ENCODE data around the gene CALML3. TPM values are rescaled to one million over a fixed set of nuclear protein-coding genes. Genes with fewer than 3 reads are reported as not detected.

Gene CALML3
- total and polyA plus RNA-seq, 2 donors: 142 to 144 TPM

GRCh38 chr10:5547931-5548660 is 23.3 kb downstream of the CALML3 start:
- H3K36me3 ChIP-seq (ENCODE audit: control insufficient read depth in 2 of 2, insufficient read depth in 2 of 2, low read length in 1 of 2): no peaks in the 10 kb centered on the region
- H3K4me1 ChIP-seq (ENCODE audit: control insufficient read depth in 2 of 2, insufficient read depth in 2 of 2, low read length in 2 of 2): peaks cover 6 to 63% of the 10 kb centered on the region in 2 donors
- WGBS: 68% methylated on average over 16 of the region's 16 CpGs
- H3K9me3 ChIP-seq (ENCODE audit: control insufficient read depth in 2 of 2, insufficient read depth in 1 of 2, low read length in 1 of 2): no peaks in the 10 kb centered on the region
- H3K27me3 ChIP-seq (ENCODE audit: control insufficient read depth in 2 of 2, insufficient read depth in 1 of 2, low read length in 1 of 2): no peaks in the 10 kb centered on the region
- DNase-seq (ENCODE audit: low read depth in 6 of 9, low spot score in 9 of 9): no peak
- no peak overlapping the region for H3K4me3 ChIP-seq (ENCODE audit: low read length in 2 of 2)
- H3K27ac ChIP-seq (ENCODE audit: low read depth in 1 of 2, low read length in 1 of 2): peak overlapping the region in 1 of 2 donors; percentile 30

- no peak for DNase-seq (ENCODE audit: low read depth in 6 of 9, low spot score in 9 of 9)
- no peak overlapping the region for H3K27ac ChIP-seq (ENCODE audit: low read depth in 1 of 2, low read length in 1 of 2)
- peaks cover 8 to 78% of the 10 kb centered on the region in 2 donors for H3K4me1 ChIP-seq (ENCODE audit: control insufficient read depth in 2 of 2, insufficient read depth in 2 of 2, low read length in 2 of 2)
- no peak overlapping the region for H3K4me3 ChIP-seq (ENCODE audit: low read length in 2 of 2)
- H3K27me3 ChIP-seq (ENCODE audit: control insufficient read depth in 2 of 2, insufficient read depth in 1 of 2, low read length in 1 of 2): no peaks in the 10 kb centered on the region
- no peaks in the 10 kb centered on the region for H3K9me3 ChIP-seq (ENCODE audit: control insufficient read depth in 2 of 2, insufficient read depth in 1 of 2, low read length in 1 of 2)
- WGBS: 99% methylated on average over 16 of the region's 16 CpGs
- H3K36me3 ChIP-seq (ENCODE audit: control insufficient read depth in 2 of 2, insufficient read depth in 2 of 2, low read length in 1 of 2): no peaks in the 10 kb centered on the region
Measured at GRCh38 chr10:5549462-5550249, 24.9 kb downstream of the CALML3 start.

GRCh38 chr10:5550250-5550545 is 25.4 kb downstream of the CALML3 start:
- Histone ChIP-seq H3K27ac (ENCODE audit: low read depth in 1 of 2, low read length in 1 of 2) (no peak overlapping the region), H3K36me3 (ENCODE audit: control insufficient read depth in 2 of 2, insufficient read depth in 2 of 2, low read length in 1 of 2) (no peaks in the 10 kb centered on the region), H3K4me3 (ENCODE audit: low read length in 2 of 2) (no peak overlapping the region), H3K4me1 (ENCODE audit: control insufficient read depth in 2 of 2, insufficient read depth in 2 of 2, low read length in 2 of 2) (peaks cover 8 to 78% of the 10 kb centered on the region in 2 donors), H3K27me3 (ENCODE audit: control insufficient read depth in 2 of 2, insufficient read depth in 1 of 2, low read length in 1 of 2) (no peaks in the 10 kb centered on the region), H3K9me3 (ENCODE audit: control insufficient read depth in 2 of 2, insufficient read depth in 1 of 2, low read length in 1 of 2) (no peaks in the 10 kb centered on the region)
- WGBS: 89% methylated on average over 1 of the region's 1 CpG
- DNase-seq (ENCODE audit: low read depth in 6 of 9, low spot score in 9 of 9): no peak

GRCh38 chr10:5550621-5551530 is 26.1 kb downstream of the CALML3 start:
- DNase-seq (ENCODE audit: low read depth in 6 of 9, low spot score in 9 of 9): no peak
- Histone ChIP-seq H3K36me3 (ENCODE audit: control insufficient read depth in 2 of 2, insufficient read depth in 2 of 2, low read length in 1 of 2) (no peaks in the 10 kb centered on the region), H3K27ac (ENCODE audit: low read depth in 1 of 2, low read length in 1 of 2) (no peak overlapping the region), H3K4me1 (ENCODE audit: control insufficient read depth in 2 of 2, insufficient read depth in 2 of 2, low read length in 2 of 2) (peaks cover 8 to 74% of the 10 kb centered on the region in 2 donors), H3K9me3 (ENCODE audit: control insufficient read depth in 2 of 2, insufficient read depth in 1 of 2, low read length in 1 of 2) (no peaks in the 10 kb centered on the region), H3K4me3 (ENCODE audit: low read length in 2 of 2) (no peak overlapping the region), H3K27me3 (ENCODE audit: control insufficient read depth in 2 of 2, insufficient read depth in 1 of 2, low read length in 1 of 2) (no peaks in the 10 kb centered on the region)
- WGBS: 94% methylated on average over 17 of the region's 17 CpGs

GRCh38 chr10:5551531-5552375 is 27.0 kb downstream of the CALML3 start:
- 58% methylated on average over 15 of the region's 15 CpGs for WGBS
- no peaks in the 10 kb centered on the region for H3K9me3 ChIP-seq (ENCODE audit: control insufficient read depth in 2 of 2, insufficient read depth in 1 of 2, low read length in 1 of 2)
- H3K4me3 ChIP-seq (ENCODE audit: low read length in 2 of 2): no peak overlapping the region
- no peaks in the 10 kb centered on the region for H3K36me3 ChIP-seq (ENCODE audit: control insufficient read depth in 2 of 2, insufficient read depth in 2 of 2, low read length in 1 of 2)
- peaks cover 8 to 68% of the 10 kb centered on the region in 2 donors for H3K4me1 ChIP-seq (ENCODE audit: control insufficient read depth in 2 of 2, insufficient read depth in 2 of 2, low read length in 2 of 2)
- H3K27me3 ChIP-seq (ENCODE audit: control insufficient read depth in 2 of 2, insufficient read depth in 1 of 2, low read length in 1 of 2): no peaks in the 10 kb centered on the region
- peak in 4 of 9 donors; percentile 48 to 75 (median 50) for DNase-seq (ENCODE audit: low read depth in 6 of 9, low spot score in 9 of 9)
- peak overlapping the region in 1 of 2 donors; percentile 22 for H3K27ac ChIP-seq (ENCODE audit: low read depth in 1 of 2, low read length in 1 of 2)

GRCh38 chr10:5552376-5553321 is 27.9 kb downstream of the CALML3 start:
- no peaks in the 10 kb centered on the region for H3K9me3 ChIP-seq (ENCODE audit: control insufficient read depth in 2 of 2, insufficient read depth in 1 of 2, low read length in 1 of 2)
- peaks cover 8 to 64% of the 10 kb centered on the region in 2 donors for H3K4me1 ChIP-seq (ENCODE audit: control insufficient read depth in 2 of 2, insufficient read depth in 2 of 2, low read length in 2 of 2)
- no peaks in the 10 kb centered on the region for H3K27me3 ChIP-seq (ENCODE audit: control insufficient read depth in 2 of 2, insufficient read depth in 1 of 2, low read length in 1 of 2)
- H3K27ac ChIP-seq (ENCODE audit: low read depth in 1 of 2, low read length in 1 of 2): peak overlapping the region in 1 of 2 donors; percentile 22
- no peak overlapping the region for H3K4me3 ChIP-seq (ENCODE audit: low read length in 2 of 2)
- WGBS: 92% methylated on average over 23 of the region's 23 CpGs
- H3K36me3 ChIP-seq (ENCODE audit: control insufficient read depth in 2 of 2, insufficient read depth in 2 of 2, low read length in 1 of 2): no peaks in the 10 kb centered on the region
- DNase-seq (ENCODE audit: low read depth in 6 of 9, low spot score in 9 of 9): no peak

- Histone ChIP-seq H3K4me3 (ENCODE audit: low read length in 2 of 2) (no peak overlapping the region), H3K27ac (ENCODE audit: low read depth in 1 of 2, low read length in 1 of 2) (no peak overlapping the region), H3K36me3 (ENCODE audit: control insufficient read depth in 2 of 2, insufficient read depth in 2 of 2, low read length in 1 of 2) (no peaks in the 10 kb centered on the region), H3K4me1 (ENCODE audit: control insufficient read depth in 2 of 2, insufficient read depth in 2 of 2, low read length in 2 of 2) (peaks cover 8 to 55% of the 10 kb centered on the region in 2 donors), H3K9me3 (ENCODE audit: control insufficient read depth in 2 of 2, insufficient read depth in 1 of 2, low read length in 1 of 2) (no peaks in the 10 kb centered on the region), H3K27me3 (ENCODE audit: control insufficient read depth in 2 of 2, insufficient read depth in 1 of 2, low read length in 1 of 2) (no peaks in the 10 kb centered on the region)
- DNase-seq (ENCODE audit: low read depth in 6 of 9, low spot score in 9 of 9): no peak
- 91% methylated on average over 17 of the region's 17 CpGs for WGBS
Measured at GRCh38 chr10:5553400-5554170, 28.8 kb downstream of the CALML3 start.

Measured in thymus (tissue), 11 donors.